Activated B cell treated with CpG ODN at 0.5 μM for 24 hours (primary cell): ENCODE data around the gene XIST. TPM values are rescaled to one million over a fixed set of nuclear protein-coding genes. Genes with fewer than 3 reads are reported as not detected.

Experiments used
- ATAC-seq: fragments of 200-7000 bp; cut with Tn5 transposase; one replicate; pipeline ENCODE4 v1.10.0; 2021; ENCODE audit warnings: low read depth, mild to moderate bottlenecking, moderate library complexity
- CTCF ChIA-PET: fragments of 350-600 bp; sonication (Branson Sonifier 250); formaldehyde crosslinking; loops from one replicate; lab custom pipeline; 2021; ENCODE audit warnings: antibody characterized with exemption; lab: Charles Lee
- POLR2A ChIA-PET: fragments of 350-600 bp; sonication (Branson Sonifier 250); formaldehyde crosslinking; loops from one replicate; lab custom pipeline; 2021; ENCODE audit warnings: antibody characterized with exemption; lab: Charles Lee
- DNase-seq: peaks from one replicate; pipeline ENCODE4 v3.0.0; 2022
- H3K27ac Mint-ChIP-seq: one replicate; pipeline ENCODE4 v1.8.0; 2020; ENCODE audit warnings: mixed read lengths
- H3K27me3 Mint-ChIP-seq: one replicate; pipeline ENCODE4 v1.8.0; 2021; ENCODE audit warnings: mixed read lengths
- H3K36me3 Mint-ChIP-seq: one replicate; pipeline ENCODE4 v1.8.0; 2021; ENCODE audit warnings: low read depth, mixed read lengths
- H3K4me1 Mint-ChIP-seq: one replicate; pipeline ENCODE4 v1.8.0; 2021; ENCODE audit warnings: mixed read lengths
- H3K4me3 Mint-ChIP-seq: one replicate; pipeline ENCODE4 v1.8.0; 2020; ENCODE audit warnings: mild to moderate bottlenecking, mixed read lengths
- H3K9me3 Mint-ChIP-seq: one replicate; pipeline ENCODE4 v1.8.0; 2020; ENCODE audit warnings: mixed read lengths
- intact Hi-C: fragments of 100-400 bp; cut with micrococcal nuclease; formaldehyde crosslinking; loops from one replicate; pipeline ENCODE4 v1.15.1; 2024
- total RNA-seq: library from RNA; stranded (reverse); gene quantifications from 2 replicates; pipeline ENCODE4 v1.2.3, GENCODE V29; 2022
- TF ChIP-seq, protein P1 (sequence below): fragments of 200-600 bp; IDR thresholded peaks from one replicate; pipeline ENCODE4 v1.8.0; 2022; ENCODE audit warnings: antibody characterized with exemption, mild to moderate bottlenecking

XIST gene
- total RNA-seq, 1 donor from 2014 or later: not detected

DNA sequence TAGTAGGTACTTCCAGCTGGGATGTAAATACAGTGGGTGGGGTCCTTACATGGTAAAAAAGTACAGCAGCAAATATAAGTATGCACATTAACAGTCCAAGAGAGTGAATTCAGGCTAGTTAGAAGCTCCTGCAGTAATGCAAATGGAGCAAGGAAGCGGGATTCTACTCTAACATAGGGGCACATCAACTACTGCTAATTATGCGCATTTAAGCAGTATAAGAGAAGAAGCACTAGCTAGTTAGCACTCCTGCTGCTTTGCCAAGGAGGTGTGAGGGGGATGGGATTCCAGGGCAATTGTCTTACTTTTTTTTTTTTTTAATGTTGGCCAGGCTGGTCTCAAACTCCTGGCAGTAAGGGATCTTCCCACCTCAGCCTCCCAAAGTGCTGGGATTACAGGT lies 5.4 kb downstream of the XIST start:
- Mint-ChIP-seq H3K36me3 (no peaks in the 10 kb centered on the region), H3K9me3 (no peaks in the 10 kb centered on the region)

DNA sequence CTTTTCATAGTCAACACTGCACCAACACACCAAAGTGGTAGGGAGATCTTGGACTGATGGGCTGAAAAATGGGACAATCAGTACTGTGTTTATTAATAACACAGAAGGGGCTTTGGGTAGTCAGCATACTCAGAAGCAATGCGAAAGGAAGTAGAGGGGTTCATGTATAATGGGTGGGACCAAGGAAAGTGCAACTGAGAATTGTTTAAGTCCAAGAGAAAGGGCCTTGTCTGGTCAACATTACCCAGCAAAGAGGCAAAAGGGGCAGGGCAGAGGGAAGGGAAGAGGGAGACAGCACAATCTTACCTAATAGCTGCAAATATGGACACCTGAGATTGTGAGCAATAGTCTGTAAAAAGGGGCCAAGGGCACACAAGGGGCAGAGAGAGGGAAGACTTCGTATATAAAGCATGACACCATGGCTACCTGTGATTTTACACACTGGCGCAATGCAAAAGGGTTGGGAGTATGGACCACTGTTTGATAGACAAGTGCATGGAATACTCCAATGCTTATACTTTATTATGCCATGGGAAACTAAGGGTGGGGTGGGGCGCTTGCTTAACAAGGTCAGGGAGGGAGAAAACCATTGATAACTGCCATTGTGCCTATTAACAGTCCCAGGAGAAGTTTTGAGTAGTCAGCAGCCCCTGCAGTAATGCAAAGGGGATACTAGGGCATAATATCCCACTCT lies 9.8 kb downstream of the XIST start:
- TF ChIP-seq, protein P1, sequence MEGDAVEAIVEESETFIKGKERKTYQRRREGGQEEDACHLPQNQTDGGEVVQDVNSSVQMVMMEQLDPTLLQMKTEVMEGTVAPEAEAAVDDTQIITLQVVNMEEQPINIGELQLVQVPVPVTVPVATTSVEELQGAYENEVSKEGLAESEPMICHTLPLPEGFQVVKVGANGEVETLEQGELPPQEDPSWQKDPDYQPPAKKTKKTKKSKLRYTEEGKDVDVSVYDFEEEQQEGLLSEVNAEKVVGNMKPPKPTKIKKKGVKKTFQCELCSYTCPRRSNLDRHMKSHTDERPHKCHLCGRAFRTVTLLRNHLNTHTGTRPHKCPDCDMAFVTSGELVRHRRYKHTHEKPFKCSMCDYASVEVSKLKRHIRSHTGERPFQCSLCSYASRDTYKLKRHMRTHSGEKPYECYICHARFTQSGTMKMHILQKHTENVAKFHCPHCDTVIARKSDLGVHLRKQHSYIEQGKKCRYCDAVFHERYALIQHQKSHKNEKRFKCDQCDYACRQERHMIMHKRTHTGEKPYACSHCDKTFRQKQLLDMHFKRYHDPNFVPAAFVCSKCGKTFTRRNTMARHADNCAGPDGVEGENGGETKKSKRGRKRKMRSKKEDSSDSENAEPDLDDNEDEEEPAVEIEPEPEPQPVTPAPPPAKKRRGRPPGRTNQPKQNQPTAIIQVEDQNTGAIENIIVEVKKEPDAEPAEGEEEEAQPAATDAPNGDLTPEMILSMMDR: no peak
- Mint-ChIP-seq H3K36me3 (no peaks in the 10 kb centered on the region), H3K9me3 (no peaks in the 10 kb centered on the region), H3K4me3 (no peak overlapping the region), H3K4me1 (no peaks in the 10 kb centered on the region), H3K27ac (no peak overlapping the region), H3K27me3 (no peaks in the 10 kb centered on the region)
- CTCF ChIA-PET: no interaction called here
- POLR2A ChIA-PET: no interaction called here
- intact Hi-C loops: no loop called here
- no peak for DNase-seq
- no peak for ATAC-seq

More for the DNA sequence above, 5.4 kb downstream of the XIST start:
- POLR2A ChIA-PET: no interaction called here
- intact Hi-C loops: no loop called here
- H3K27me3 Mint-ChIP-seq: no peaks in the 10 kb centered on the region
- H3K4me3 Mint-ChIP-seq: no peak overlapping the region
- CTCF ChIA-PET: no interaction called here
- no peaks in the 10 kb centered on the region for H3K4me1 Mint-ChIP-seq
- ATAC-seq (no peak), DNase-seq (no peak)
- no peak overlapping the region for H3K27ac Mint-ChIP-seq
- TF ChIP-seq, protein P1: no peak

DNA sequence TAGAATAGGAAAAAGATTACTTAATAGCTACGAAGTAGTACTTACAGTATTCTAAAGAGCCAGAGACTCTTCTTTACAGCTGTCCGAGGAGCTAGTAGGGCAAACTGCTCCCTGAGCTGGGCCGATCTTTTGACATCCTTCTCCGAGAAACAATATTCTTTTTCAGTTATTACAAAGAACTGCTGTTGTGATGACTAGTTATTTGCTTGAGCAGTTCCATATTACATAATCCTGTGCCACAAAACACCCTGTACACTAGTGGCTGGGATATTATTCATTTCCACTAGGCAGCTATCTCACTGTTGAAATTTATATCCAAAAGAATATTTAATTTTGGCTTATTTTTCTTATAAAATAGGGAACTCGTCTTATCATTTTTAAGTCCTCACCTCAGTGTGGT lies 11.2 kb downstream of the XIST start:
- Mint-ChIP-seq H3K4me1 (no peaks in the 10 kb centered on the region), H3K4me3 (no peak overlapping the region), H3K36me3 (no peaks in the 10 kb centered on the region), H3K27me3 (no peaks in the 10 kb centered on the region), H3K9me3 (no peaks in the 10 kb centered on the region), H3K27ac (no peak overlapping the region)
- DNase-seq (no peak), ATAC-seq (no peak)
- ChIA-PET CTCF (no interaction called here), POLR2A (no interaction called here)
- TF ChIP-seq, protein P1: no peak
- intact Hi-C loops: no loop called here

DNA sequence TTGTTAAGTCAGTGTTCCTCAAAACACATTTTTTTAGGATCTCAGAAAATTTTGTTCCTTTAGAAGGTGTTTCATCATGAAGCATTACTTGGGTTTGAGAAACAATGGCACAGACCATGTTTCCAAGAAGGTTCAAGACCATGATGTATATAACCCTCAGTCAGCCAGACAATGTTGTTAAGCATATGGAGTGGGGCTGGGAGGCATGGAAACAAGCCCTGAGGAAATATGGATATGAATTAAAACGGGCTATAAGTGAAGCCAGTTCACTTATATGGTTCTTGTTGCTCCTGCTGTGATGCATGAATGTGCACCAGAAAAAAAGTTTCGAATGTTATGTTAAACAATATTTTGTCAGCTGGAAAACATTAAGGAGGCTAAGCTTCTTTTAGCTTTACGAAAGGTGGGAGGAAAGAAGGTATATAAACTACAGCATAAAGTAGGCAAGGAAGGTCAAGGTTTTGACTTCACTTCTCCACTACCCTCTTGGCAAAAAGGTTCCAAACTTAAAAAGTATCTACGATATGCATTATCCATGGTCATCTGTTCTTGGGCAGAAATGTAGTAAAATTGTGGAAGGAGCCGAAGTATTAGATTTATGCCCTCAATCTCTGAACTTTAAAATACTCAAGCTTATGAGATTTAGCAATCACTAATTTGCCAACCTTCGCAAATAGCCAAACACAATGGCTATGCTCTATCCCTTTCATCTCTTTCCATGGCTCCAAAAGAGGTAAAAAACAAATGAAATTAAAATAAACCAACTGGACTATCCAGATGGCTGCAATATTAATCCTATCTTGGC lies 12.2 kb downstream of the XIST start:
- ATAC-seq (no peak), DNase-seq (no peak)
- Mint-ChIP-seq H3K4me3 (no peak overlapping the region), H3K27me3 (no peaks in the 10 kb centered on the region), H3K9me3 (no peaks in the 10 kb centered on the region), H3K27ac (no peak overlapping the region), H3K36me3 (no peaks in the 10 kb centered on the region), H3K4me1 (no peaks in the 10 kb centered on the region)
- intact Hi-C loops: no loop called here
- POLR2A ChIA-PET: no interaction called here
- TF ChIP-seq, protein P1: no peak
- CTCF ChIA-PET: no interaction called here

DNA sequence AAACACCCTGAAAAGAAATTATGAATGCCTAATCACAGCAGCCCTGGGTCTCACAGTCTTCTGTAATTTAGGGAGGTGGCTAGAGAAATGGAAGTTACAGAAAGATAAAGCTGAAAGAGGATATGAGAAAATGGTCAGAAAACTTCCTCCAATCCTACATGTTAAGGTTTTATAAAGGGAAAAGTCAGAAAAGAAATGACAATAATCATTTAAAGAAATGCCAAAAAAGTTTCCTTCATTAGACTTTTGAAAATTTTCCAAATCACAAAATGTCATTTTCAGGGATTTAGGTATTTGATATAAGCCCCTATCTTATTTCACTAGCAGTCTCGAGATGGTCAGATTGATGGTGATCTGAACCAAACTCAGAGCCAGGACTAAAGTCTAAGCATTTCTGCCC lies 13.4 kb downstream of the XIST start:
- H3K27ac Mint-ChIP-seq: no peak overlapping the region
- no peak overlapping the region for H3K4me3 Mint-ChIP-seq
- TF ChIP-seq, protein P1: no peak
- no peak for DNase-seq
- CTCF ChIA-PET: no interaction called here
- ATAC-seq: no peak
- intact Hi-C loops: no loop called here
- H3K9me3 Mint-ChIP-seq: no peaks in the 10 kb centered on the region
- no peaks in the 10 kb centered on the region for H3K4me1 Mint-ChIP-seq
- POLR2A ChIA-PET: no interaction called here
- no peaks in the 10 kb centered on the region for H3K36me3 Mint-ChIP-seq
- no peaks in the 10 kb centered on the region for H3K27me3 Mint-ChIP-seq
